GM19193 (cell line): ENCODE data around the gene CD34.

Experiments used
- POLR2A ChIP-seq: IDR thresholded peaks from 4 replicates; pipeline ENCODE4 v1.6.1; 2011; ENCODE audit not compliant: insufficient read depth, insufficient read length; ENCODE audit errors: extremely low read depth

Gene CD34, protein sequence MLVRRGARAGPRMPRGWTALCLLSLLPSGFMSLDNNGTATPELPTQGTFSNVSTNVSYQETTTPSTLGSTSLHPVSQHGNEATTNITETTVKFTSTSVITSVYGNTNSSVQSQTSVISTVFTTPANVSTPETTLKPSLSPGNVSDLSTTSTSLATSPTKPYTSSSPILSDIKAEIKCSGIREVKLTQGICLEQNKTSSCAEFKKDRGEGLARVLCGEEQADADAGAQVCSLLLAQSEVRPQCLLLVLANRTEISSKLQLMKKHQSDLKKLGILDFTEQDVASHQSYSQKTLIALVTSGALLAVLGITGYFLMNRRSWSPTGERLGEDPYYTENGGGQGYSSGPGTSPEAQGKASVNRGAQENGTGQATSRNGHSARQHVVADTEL

GRCh38 chr1:207910591-207911354 lies at the start of gene CD34:
TSS of gene CD34 (minus strand) at chr1:207911125. CDS start at chr1:207911080, 45 bp downstream.
- no peak for TF ChIP-seq POLR2A

GRCh38 chr1:207960346-207960745 lies 49.4 kb upstream of the CD34 start:
- TF ChIP-seq POLR2A, result no peak

GRCh38 chr1:207959910-207960309 lies 49.0 kb upstream of the CD34 start:
- no peak for TF ChIP-seq POLR2A

DNA sequence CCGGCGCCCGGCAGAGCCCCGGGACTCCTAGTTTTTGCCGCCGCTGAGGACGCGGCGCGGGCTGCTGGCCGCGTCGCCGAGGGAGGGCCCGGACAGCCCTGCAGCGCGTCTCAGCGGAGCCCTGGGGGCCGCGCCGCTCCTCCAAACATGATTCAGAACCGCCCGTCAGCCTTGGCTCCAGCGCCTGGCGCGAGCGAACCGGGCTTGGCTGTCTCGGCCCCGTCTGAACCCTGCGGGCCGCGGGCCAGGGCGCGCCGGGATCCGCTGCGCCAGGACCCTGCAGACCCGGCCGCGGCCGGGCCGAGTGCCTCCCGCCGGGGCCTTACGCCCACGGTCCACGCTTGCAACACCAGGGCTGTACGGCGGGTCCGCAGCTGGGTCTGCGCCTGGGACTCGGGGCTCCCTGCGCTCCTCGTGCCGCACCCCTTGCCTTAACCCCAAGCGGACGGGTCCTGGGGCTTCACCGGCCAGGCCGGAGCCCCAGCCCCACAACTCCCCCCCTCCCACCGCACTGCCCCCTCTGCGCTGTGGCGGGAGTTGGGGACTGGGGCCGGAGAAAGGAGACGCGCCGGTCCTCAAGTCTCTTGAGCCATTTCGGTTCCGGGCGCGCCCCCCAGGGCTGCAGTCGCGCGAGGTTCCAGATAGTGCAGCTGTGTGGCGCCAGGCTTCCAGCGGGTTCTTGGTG lies 48.4 kb upstream of the CD34 start:
- no peak for TF ChIP-seq POLR2A

DNA sequence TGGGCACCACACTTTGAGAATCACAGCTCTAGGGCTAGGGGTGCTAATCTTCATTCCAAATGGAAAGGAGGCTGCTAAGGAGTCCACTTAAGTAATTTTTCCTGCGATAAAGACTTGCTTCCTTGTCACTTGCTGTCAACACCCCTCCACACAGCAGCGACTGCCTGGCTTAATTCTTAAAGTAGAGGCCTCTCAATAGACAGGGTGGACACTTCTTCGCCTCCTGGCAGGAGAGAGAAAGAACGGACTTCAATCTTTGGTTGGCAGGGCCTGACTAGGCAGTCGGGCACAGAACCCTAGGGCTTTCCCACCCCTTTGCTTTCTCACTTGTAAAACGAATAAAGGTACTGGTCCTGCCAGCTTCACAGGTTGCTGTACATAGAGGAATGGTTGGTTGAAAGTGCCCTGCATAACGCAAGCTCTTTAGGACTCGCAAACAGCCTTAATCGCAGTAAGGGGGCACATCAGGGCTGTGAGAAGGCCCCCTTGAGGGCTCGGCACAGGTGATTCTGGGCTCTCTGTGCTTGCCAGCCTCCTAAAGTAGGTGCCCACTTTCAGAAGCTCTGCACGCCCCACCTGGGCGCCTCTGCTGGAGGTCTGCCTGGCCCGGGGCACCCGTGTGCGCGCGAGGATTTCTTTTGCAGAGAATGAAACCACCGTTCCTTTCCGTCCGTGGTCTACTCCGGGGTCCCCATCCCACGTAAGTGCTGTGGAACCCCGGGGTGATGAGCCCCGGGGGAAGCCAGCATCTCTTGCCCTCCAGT lies 47.6 kb upstream of the CD34 start:
- TF ChIP-seq POLR2A, result no peak

- no peak for TF ChIP-seq POLR2A
These were observed 46.1 kb upstream of the CD34 start for GRCh38 chr1:207956986-207957385.

DNA sequence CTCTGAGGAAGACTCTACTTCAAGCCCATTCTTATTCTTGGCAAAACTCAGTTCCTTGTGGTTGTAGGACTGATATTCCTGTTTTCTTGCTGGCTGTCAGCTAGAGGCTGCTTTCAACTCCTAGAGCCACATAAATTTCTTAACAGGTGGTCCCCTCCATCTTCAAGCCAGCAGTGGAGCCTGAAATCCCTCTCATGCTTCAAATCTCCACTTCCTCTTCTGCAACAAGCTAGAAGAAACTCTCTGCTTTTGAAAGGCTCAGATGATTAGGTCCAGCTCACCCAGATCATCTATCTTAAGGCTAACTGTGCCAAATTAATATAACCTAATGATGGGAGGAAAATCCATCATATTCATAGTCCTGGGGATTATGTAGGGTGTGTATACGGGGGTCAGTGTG lies 43.2 kb upstream of the CD34 start:
- no peak for TF ChIP-seq POLR2A

- no peak for TF ChIP-seq POLR2A
These were observed 42.0 kb upstream of the CD34 start for GRCh38 chr1:207952617-207953542.

DNA sequence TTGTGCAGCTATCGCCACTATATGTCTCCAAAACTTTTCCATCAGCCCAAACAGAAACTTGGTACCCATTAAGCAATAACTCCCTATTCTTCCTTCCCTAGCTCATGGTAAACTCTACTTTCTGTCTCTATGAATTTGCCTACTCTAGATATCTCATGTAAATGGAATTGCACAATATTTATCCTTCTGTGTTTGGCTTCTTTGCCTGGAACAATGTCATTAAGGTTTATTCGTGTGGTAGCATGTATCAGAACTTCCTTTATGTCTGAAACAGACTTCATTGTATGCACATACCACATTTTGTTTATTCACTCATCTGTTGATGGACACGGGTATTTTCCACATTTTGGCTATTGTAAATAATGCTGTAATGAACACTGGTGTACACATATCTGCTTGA lies 40.7 kb upstream of the CD34 start:
- TF ChIP-seq POLR2A, result no peak

DNA sequence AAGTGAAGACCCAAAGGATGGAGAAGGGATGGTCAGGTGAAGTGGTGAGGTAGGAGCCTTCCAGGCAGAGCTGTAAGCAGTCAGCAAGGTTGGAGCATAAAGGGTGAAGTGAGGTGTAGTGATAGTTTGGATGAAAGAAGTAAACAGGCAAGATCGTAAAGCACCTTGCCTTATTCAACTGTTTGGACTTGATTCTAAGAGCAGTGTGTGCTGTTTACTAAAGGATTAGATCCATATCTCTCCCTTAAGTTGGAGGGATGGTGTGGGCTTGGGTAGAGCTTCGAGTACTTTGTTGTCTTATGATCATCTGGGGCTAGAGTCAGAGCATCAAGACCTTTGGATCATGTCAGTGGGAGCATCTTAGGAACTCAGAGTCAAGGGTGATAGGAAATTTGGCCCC lies 39.8 kb upstream of the CD34 start:
- no peak for TF ChIP-seq POLR2A

- TF ChIP-seq POLR2A, result no peak
These were observed 38.8 kb upstream of the CD34 start for GRCh38 chr1:207949571-207950195.

DNA sequence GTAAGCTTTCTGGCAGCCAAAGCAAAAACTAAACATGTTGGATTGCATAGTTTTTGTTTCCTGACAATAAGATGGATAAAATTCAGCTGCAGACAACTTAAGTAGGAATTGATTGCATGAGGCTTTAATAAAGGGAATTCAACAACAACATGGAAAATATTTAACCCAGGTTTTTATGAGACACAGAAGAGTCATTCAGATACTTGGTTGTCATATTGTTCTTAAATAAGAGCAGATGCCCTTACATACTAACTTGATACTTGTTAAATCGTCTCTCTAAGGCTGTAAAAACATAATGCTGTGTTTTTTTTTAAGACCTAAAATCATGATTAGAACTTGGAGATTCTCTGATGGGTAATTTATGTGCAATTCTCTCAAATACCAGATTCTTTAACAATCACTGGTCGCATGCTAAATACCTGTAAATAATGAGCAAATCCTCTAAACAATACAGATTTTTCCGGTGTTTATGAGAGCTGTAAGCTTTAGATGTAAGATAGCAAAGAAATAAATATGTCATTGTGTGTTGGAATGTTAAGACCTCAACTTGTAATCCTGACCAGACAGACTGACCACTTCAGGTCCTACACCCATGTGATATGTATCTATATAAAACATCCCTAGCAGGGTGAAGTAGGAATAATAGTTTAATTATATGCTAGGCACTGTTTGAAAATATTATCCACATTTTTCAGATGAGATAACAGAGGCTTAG lies 37.8 kb upstream of the CD34 start:
- TF ChIP-seq POLR2A, result no peak

DNA sequence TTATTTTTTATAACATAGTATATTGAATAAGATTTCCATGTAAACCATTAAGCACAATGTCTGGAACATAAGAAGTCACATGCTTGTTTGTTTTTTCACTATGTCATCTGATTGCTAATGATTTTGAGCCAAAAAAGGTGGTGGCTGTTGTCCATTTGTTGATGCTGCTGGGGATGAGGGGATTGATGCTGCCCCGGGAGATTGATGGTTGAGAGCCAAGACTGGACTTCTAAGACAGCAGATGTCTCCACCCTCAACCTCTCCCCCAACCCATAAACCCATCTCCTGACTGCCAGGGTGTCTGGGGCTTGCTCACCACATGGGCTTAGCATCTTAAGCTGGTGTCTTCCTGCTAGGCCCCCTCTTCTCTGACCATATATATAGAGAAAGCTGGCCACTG lies 35.8 kb upstream of the CD34 start:
- no peak for TF ChIP-seq POLR2A
